ENCODE results near the gene EPN3.
A peak's percentile ranks its signal among the peaks of the same experiment; 100 is the strongest.

The EPN3 gene

DNA sequence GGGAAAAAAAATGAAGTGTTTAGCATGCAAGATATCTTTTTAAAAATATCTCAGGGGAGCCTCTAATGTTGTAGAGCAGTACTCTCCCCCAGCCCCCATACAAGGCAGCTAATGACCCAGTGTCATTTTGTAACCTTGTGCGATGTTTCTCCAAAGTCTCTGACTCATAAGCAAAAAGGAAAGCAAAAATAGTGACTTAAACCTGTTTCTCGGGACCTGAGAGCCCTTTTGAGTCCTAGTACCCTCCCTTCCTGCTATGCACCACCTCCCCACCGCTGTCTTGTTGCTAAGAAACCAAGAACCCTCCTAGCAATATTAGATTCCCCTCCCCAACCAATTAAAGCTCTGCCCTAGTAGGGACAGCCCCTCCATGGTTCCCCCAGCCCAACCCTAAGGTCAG, 21.5 kb upstream of the EPN3 start:
- DNase-seq = peak in 2 of 5 donors; percentile 27 to 89

DNA sequence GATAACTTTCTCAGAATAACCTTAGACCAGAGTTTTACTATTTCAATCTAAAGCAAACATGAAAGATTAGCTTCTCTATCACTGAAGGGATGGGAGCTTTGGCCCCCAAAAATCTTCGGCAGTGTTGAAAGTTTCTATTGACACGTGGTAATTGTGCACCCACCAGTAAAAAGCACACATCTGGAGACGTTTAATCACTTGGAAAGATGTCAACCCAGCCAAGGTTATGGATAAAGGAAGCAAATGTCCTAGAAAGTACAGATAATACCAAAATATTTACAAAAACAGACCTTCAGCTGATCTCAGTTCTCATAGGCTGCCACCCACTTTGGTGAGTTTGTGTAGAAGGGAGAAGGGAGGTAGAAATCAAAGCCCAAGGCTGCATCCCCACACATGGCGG, 19.0 kb upstream of the EPN3 start:
- DNase-seq = no peak

DNA sequence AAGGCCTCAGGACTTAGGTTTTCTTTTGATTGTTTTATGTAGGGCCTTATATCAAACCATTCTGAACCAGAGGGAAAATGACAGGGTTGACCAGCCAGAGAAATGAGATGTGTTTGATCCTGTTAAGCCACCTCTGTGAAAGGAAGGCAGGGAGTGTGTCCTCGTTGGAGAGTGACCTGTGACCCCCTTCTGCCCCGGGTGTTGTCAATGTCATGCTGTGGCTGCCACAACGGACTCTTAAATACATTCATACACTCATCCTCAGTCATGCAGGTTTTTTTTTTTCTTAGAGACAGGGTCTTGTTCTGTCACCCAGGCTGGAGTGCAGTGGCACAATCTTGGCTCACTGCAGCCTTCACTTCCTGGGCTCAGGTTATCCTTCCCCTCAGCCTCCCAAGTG, 18.1 kb upstream of the EPN3 start:
- DNase-seq = no peak

DNA sequence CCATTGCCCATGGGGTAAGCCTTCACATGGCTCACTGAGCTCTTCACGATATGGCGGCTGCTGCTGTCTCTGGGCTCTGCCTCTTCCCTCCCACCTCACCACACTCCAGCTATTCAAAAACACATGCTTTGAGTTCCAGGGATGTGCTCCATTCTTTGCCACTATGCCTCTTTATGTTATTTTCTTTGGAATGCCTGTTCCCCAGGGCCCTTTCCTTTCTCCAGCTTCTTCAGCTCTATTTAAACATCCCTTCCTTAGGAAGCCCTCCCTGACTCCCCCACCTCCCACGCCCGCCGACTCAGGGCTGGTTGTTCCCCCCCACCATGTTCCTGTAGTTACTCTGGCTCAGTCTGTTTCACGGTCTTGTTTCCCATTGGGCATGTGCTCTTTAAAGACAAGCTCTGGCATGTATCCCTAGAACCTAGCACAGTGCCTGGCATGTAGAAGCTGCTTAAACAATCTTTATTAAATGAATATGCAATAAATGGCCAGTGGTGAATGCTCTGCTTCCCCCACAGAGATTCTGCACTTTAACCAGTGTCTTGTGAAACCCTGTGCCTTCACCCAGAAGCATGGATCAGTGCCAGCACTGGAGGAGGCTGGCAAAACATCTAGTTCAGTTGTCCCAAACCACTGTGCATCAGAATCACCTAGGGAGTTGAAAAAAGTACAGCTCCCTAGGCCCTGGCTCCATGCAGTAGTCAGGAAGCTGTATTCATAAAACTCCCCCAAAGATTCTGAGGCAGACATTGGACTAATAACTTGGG, 17.4 kb upstream of the EPN3 start:
- no peak for DNase-seq

DNA sequence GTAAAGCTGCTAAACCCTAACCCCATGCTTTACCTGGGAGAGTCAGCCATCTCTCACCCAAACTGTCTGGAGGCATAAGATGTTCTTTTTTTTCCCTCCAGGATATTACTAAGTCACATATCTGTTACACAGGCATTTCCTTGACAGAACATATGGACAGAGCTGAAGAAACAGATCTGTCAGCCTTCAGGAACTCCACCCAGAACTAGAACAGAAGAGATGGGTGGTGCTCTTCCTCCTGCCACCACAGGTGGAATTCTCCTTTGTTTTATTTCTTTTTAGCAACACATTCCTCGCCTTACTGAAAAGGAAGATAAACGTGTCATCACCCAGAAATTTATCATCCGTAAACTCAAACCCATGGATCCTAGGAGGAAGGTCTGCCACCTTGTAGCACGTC, 15.5 kb upstream of the EPN3 start:
- no peak for DNase-seq

DNA sequence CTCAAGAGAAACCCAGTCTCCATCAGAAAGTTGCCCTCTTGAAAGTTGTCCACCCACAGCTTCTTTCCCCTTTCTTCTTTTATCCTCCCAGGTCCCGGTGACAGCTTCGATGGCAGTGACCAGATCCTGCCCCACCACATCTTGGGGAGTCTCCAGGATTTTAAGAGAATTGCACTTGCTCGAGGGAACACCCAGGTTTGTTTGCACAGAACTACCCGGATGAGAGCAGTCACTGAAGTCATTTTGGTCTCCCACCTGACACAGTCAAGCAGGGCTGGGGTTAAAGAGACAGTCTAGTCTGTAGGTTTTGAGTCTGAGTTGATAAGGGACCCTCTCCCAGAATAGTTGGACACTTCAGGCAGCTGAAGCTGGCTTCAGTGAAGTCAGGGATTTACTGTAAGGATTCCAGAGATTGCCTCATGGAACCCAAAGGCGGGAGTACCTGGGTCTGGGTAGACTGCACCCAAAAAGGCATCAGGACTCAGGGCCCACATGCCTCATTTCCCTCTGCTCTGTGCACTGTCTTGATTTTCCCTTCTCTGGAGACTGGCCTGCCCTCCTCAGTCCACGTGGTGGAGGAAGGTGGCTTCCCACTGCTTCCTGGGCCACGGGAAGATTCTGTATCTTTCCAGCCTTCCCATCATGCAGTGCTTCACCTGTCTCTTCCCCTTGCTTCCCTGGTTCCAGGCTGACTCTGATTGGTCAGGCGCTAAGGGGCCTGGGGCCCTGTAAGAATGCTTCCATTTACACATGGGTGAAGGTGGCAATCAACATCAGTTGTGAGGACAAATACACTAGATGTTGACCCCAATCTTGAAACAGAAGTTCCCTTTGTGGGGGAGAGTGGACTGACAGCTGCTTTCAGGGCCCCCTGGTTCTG, 14.8 kb upstream of the EPN3 start:
- DNase-seq = no peak

DNA sequence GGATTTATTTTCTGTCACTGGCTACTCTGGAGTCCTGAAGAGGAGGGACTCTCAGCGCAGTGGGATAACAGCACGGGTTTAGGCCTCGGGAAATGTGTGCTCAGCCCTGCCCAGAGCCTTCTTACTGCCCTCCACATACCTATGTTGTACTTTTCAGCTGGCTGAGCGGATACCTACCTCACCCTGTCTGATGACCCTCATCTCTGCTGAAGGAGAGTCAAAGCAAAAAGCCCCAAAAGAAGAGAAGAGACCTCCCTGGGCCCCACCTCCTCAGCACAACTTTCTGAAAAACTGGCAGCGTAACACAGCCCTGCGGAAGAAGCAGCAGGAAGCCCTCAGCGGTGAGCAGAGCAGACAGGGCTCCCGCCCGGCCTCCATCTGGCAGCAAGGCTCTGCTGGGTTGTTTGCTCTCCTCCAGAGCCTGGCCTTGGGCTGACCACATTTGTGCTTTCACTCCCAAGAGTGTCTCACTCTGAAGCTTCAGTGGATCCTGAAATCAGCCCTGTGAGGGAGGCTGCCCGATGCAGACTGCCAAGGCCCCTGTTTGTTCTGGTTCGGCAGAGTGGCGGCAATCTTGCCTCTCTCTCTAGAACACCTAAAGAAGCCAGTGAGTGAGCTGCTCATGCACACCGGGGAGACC, 14.0 kb upstream of the EPN3 start:
- DNase-seq = no peak

DNA sequence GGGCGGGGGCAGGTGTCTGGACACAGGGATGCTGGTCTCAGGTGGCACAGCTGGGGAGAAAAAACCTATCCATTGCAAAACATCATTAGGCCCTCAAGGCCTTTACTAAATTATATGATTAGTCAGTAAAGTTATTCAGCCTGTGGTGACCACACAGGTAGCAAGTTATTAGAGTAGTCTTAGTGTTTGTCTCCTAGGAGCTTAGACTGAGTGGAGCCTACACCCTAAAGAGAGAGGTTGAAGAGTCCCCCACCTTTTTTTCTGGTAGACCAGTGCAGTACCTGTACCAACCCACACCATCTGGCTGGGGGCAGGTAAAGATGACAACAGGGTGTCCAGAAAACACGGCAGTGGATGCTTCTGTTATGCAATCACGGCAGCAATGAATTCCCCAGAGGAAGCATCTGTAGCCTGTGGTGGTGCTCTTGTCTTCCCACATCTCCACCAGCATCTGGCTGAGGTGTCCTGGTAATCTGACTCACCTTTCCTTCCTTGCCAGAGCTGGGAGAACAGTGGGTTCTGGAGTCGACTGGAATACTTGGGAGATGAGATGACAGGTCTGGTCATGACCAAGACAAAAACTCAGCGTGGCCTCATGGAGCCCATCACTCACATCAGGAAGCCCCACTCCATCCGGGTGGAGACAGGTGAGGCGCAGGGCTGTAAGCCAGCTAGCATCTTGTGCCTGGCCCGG, 13.2 kb upstream of the EPN3 start:
- no peak for DNase-seq

DNA sequence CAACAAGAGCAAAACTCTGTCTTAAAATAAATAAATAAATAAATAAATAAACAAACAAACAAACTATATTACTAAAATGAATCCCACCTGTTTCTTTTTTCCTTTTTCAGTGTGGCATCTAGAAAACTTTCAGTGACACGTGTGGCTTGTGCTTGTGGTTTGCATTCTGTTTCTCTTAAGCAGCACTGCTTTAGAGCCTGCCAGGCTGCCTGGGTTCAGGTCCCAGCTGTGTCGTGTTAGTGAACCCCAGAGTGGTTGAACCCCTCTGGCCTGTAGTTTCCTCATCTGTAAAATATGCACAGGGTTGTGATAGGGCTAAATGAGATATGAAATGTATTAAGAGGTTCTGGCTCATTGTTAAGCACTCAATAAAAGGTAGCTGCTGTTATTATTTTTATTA, 12.1 kb upstream of the EPN3 start:
- no peak for DNase-seq

DNA sequence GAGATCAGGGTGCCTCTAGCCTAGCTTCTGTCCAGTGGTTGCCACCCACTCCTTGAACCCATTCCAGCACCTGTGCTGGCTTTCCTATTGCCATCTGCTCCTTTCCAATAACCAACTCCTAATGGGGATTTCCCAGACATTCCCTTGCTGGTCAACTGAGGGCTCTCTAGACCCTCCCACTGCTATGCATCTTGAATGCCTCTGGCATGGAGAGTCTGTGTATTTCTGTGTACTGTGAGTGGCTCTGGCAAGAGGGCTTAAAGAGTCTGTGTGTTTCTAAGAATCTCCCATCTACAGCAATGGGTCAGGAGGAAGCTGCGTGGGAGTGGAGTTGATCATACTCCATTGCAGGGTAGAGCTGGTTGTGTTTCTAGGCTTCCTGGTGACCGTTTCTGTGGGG, 11.0 kb upstream of the EPN3 start:
- DNase-seq = no peak

DNA sequence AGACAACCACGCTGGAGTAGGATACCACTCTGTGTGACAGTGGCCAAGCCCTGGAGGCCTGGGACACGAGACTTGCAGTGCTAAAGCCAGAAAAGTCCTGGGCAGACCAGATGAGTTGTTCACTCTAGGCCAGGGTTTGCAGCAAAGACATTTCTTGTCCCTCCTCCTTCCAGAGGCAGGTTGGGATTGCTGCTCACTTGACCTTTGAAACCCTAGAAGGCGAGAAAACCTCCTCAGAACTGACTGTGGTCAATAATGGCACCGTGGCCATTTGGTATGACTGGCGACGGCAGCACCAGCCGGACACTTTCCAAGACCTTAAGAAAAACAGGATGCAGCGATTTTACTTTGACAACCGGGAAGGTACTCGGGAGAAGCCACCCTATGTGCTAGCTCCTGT, 9.8 kb upstream of the EPN3 start:
- no peak for DNase-seq

DNA sequence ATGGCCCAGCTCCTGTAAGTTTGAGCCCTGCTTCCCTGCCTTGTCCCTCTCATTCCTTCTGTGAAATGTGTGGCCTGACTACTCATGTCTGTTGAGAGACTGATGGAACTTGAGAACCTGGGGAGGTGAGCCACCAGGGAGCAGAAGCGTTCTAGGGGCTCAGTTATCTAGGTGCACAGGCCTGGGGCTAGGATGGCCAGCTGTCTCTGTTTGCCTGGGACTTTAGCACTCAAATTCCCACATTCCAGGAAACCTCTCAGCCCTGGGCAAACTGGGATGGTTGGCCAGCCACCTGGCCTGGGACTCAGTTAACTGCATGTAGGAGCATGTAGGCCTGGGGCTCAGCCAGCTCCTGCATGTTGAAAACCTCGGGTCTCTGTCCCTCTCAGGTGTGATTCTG, 9.3 kb upstream of the EPN3 start:
- DNase-seq = no peak

DNA sequence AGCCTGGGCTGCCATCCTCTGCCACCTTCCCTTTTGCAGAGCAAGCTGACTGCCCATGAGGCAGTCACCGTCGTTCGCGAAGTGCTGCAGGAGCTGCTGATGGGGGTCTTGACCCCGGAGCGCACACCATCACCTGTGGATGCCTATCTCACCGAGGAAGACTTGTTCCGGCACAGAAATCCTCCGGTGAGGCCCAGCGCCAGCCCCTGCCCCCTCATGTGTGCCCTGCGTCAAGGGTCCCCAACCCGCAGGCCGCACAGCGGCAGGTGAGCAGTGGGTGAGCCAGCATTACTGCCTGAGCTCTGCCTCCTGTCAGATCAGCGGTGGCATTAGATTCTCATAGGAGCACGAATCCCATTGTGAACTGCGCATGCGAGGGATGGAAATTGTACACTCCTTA, 7.7 kb upstream of the EPN3 start:
- DNase-seq = no peak

DNA sequence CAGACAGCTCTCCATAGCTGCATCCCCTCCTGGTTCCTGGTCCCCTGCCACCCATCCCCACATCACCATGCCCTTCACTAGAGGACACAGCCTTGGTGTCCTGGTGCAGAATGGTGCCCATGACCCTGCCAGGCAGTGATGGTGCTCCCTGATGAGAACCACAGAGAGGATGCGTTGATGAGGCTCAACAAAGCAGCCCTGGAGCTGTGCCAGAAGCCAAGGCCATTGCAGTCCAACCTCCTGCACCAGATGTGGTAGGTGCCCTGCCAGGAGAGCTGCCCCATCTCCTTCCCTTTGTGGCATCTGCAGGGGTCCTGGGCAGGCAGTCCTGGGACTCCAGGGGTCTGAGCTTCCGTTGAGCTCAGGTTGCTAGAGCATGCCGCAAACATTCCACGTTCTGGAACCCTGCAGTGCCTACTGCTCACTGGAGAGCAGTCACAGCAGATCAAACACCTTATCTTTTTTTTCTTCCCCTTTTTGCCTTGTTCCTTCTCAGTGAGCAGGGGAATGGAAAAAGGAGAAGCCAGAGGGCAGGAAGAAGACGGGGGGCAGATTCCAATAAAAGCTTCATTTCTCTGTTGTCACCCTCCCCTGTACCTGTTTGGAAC, 5.3 kb upstream of the EPN3 start:
- DNase-seq = no peak

DNA sequence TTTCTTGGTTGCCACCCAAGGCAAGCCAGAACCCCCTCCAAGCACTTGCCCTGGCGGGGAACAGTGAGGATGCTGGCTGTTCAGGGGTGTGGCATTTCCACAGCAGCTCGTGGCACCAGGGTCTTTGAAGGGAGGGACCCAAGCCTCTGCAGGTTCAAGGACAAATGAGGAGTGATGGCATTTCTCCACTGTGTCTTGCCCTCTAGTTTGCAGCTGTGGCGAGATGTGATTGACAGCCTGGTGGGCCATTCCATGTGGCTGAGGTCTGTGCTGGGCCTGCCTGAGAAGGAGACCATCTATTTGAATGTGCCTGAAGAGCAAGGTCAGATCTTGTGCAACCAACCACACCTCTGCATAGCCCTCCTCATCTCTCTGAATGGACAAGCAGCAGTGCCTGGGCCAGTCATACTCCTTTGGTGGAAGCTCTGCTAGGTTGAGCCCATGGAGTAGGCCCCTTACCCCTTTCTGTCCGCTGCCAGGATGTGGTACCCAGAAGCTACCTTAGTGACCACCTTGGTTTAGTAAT, 4.5 kb upstream of the EPN3 start:
- DNase-seq = no peak

DNA sequence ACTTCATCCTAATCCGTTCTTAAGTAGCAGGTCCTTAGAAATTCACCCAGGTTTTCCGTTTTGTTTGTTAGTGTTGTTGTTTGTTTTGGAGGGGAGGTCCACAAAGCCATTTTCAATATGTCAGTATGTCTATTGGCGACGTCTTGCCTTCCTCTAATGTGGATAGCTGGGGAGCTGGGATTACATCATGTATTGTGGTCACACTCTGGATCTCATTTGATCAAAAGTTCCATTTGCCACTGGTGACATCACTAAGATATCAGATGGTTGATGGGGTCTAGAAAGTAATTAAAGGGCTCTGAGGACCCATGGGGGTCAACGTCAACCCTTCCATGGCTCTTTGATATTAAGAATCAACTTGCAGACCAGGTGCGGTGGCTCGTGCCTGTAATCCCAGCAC, 2.7 kb upstream of the EPN3 start:
- DNase-seq = no peak

DNA sequence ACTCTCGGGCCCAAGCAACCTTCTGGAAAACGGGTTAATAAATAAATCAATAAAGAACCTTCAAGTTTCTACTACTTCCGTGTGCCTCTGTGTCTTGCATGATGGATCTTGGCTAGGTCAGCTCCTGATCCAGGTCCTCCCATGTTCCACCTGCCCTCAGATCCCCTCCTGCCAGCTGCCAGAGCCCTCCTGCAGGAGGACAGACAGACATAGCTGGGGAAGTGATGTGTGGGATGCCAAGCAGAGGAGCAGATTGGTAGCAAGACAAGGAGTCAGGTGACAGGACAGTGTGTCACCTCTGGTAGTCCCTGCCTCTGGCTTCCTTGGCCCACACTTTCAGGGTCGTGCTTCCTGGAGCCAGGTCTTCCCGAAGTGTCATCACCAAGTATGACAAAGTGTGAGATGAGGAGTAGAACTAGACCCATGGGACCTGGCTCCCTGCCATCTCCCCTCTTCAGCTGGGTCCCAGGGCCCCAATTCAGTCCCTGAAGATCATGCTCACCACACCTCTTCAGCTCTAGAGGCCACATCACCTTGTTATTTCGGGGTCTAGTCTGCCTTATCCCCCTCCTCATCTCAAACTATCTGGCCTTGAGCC, 1.0 kb upstream of the EPN3 start:
- no peak for DNase-seq

DNA sequence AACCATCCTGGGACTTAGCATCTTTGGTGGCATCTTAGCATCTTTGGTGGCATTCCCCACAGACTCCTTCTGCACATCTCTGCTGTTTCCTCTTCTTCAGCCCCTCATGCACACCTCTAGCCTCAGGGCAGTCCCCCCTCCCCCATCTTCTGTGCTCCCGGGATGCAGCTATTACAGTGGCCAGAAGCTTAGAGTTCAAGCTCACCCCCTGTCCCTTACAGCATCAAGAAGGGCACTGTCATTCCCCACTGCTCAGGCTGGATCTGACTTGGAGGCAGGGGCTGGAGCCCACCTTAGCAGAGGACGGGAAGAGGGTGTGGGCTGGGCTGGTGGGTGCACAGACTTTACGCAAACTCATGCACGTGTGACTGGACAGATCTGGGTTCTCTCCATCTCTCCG, 650 bp downstream of the EPN3 start:
- no peak for DNase-seq

DNA sequence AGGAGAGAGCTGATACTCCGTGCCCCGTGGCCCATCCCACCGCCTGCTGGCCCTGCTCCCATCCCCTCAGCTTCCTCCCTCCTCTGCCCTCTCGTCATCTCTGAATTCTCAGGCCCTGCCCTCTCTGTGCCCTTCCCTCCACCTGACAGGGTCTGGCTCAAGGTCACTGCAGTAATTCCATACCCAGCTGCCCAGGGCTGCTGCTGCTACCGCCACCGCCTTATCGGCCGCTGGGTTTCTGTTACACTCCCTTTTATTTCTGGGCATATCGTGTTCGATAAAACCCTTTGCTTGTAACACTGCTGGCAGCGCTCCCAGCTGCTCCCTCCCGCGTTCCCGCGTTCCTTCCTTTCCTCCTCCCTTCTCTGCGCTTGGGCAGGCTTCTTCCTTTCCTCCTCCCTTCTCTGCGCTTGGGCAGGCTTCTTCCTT, 1.2 kb downstream of the EPN3 start:
- no peak for DNase-seq

DNA sequence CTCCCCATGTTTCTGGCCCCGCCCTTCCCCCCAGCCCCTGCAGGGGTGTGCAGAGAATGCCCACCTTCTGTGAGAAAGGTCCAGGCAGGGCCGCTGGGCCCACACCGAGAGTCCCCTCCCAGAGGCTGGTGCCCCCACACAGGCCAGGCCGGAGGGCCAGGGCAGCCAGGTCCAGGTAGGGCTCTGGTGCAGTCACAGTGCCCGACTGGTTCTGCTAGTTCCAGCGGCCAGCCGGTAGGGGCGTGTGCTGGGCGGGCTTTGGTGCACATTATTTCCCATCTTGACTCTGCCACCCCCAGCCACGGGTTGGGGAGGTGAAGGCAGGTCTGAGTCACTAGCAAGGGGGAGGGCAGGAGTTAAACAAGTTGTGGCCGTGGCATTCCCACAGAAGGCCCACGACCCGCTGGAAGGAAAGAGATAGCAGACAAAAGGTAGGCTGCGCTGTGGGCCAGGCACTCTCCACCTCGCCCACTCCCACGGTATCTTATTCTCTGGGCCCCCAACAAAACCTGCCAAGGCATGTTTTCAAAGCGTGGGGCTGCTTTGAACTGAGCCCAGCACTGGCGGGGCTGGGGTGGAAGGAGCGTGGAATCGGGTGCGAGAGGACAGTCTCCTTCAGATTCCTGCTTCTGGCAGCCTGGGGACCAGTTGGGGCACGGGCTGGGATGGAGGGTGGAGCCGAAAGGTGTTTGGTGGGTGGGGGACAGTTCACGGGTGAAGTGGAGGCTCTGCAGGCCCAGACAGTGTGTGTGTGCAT, 1.9 kb downstream of the EPN3 start:
- DNase-seq = no peak

DNA sequence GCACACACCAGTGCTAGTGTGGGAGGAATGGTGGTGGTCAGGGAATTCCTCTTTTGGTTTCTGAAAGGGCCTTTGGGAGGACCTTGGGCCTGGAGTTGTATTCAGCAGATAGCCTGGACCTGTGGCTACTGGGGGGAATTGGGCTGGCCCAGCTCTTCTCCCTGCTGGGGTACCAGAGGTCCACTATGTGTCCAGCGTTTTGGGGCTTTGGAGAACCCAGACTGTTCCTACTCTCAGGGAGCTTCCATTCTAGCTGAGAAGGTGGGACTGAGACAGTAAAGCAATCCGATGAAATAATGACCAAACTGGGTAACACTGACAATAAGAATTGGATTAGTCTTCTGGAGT, 2.4 kb downstream of the EPN3 start:
- DNase-seq = no peak

Measured in T-helper 1 cell (primary cell).